ENCODE data around the gene HGS. TPM values are rescaled to one million over a fixed set of nuclear protein-coding genes. Genes with fewer than 3 reads are reported as not detected.

Gene HGS
- total RNA-seq, 4 donors from 2014 or later: 96.1 to 205 (median 150) TPM

GRCh38 chr17:81697261-81698044 lies 13.6 kb downstream of the HGS start:
- TF ChIP-seq CTCF (IDR thresholded peaks at IDR 0.05) (no peak), POLR2A (IDR thresholded peaks at IDR 0.05) (no peak), POLR2AphosphoS5 (IDR thresholded peaks at IDR 0.05) (no peak)
- intact Hi-C loops (cut with DNase I; ENCODE audit: low total_unique reads) (no loop called here), in situ Hi-C loops (cut with MboI; ENCODE audit: low pct_ligation_motif_present in 1 of 4, low pct_unique_long_range_greater_than_20kb in 1 of 4, low sequenced_read_pairs in 3 of 4) (no loop called here)
- no peaks in the 10 kb centered on the region for H3K27me3 ChIP-seq
- peaks cover 0 to 60% (median 23%) of the 10 kb centered on the region in 4 donors for H3K36me3 ChIP-seq
- H3K4me1 ChIP-seq: peaks cover 13 to 21% (median 15%) of the 10 kb centered on the region in 4 donors
- H3K9me3 ChIP-seq: no peaks in the 10 kb centered on the region
- H3K27ac ChIP-seq: no peak overlapping the region
- 76 to 84% methylated on average over 7 to 24 of the region's 25 CpGs for WGBS, 2 donors (ENCODE audit: low coverage in 1 of 2)
- no peak for DNase-seq
- no peak overlapping the region for H3K4me3 ChIP-seq

DNA sequence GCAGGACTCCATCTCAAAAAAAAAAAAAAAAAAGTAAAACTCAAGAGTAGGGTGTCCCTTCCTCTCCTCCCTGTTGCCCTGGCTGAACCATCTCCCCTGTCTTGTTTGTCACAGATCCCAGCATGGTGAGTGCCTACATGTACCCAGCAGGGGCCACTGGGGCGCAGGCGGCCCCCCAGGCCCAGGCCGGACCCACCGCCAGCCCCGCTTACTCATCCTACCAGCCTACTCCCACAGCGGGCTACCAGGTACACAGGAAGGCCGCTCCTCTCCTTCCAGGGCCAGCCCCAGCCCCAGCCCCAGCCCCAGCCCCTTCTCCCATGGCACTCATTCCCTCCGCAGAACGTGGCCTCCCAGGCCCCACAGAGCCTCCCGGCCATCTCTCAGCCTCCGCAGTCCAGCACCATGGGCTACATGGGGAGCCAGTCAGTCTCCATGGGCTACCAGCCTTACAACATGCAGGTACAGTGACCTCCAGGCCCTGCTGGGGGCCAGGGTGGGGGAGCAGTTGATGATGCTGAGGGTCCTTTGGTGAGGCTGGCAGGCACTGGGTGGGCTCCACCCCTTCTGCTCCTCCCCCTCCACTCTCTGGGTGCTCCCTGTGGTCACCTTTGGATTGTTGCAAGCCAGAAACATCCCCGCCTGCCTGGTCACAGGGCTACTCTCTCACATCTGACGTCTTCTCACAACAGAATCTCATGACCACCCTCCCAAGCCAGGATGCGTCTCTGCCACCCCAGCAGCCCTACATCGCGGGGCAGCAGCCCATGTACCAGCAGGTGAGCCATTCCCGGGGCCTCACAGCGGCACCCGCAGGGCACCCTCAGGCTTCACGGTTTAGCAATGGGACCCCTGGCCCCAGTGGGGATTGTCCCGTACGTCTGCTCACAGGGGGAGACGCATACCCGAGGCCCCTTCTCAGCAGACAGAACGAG lies 16.8 kb downstream of the HGS start:
- intact Hi-C loops (cut with DNase I; ENCODE audit: low total_unique reads) (no loop called here), in situ Hi-C loops (cut with MboI; ENCODE audit: low pct_ligation_motif_present in 1 of 4, low pct_unique_long_range_greater_than_20kb in 1 of 4, low sequenced_read_pairs in 3 of 4) (no loop called here)
- H3K27me3 ChIP-seq: no peaks in the 10 kb centered on the region
- no peak overlapping the region for H3K27ac ChIP-seq
- H3K4me3 ChIP-seq: no peak overlapping the region
- no peak for DNase-seq
- H3K9me3 ChIP-seq: no peaks in the 10 kb centered on the region
- WGBS, 2 donors (ENCODE audit: low coverage in 1 of 2): 80 to 86% methylated on average over 1 to 25 of the region's 25 CpGs
- H3K4me1 ChIP-seq: peaks cover 21 to 36% (median 30%) of the 10 kb centered on the region in 4 donors
- H3K36me3 ChIP-seq: peaks cover 0 to 34% (median 10%) of the 10 kb centered on the region in 4 donors
- no peak for TF ChIP-seq POLR2A (IDR thresholded peaks at IDR 0.05)
- TF ChIP-seq POLR2AphosphoS5 (IDR thresholded peaks at IDR 0.05): no peak

GRCh38 chr17:81701288-81702071 lies 17.7 kb downstream of the HGS start:
- intact Hi-C loops (cut with DNase I; ENCODE audit: low total_unique reads) (no loop called here), in situ Hi-C loops (cut with MboI; ENCODE audit: low pct_ligation_motif_present in 1 of 4, low pct_unique_long_range_greater_than_20kb in 1 of 4, low sequenced_read_pairs in 3 of 4) (no loop called here)
- WGBS, 2 donors (ENCODE audit: low coverage in 1 of 2): 65% methylated on average over 21 of the region's 23 CpGs; no CpG with 5 or more reads in 1 of the 2 donors
- peaks cover 21 to 36% (median 30%) of the 10 kb centered on the region in 4 donors for H3K4me1 ChIP-seq
- H3K27ac ChIP-seq: peak overlapping the region; percentile 92 to 99 (median 97)
- no peaks in the 10 kb centered on the region for H3K27me3 ChIP-seq
- H3K4me3 ChIP-seq: peak overlapping the region in 3 of 4 donors; percentile 91 to 98 (median 93)
- H3K36me3 ChIP-seq: peaks cover 0 to 27% (median 9%) of the 10 kb centered on the region in 4 donors
- TF ChIP-seq POLR2AphosphoS5 (IDR thresholded peaks at IDR 0.05) (no peak), CTCF (IDR thresholded peaks at IDR 0.05) (no peak), EP300 (IDR thresholded peaks at IDR 0.05; ENCODE audit: low read depth) (no peak), POLR2A (IDR thresholded peaks at IDR 0.05) (no peak)
- no peaks in the 10 kb centered on the region for H3K9me3 ChIP-seq
- DNase-seq: no peak

- Histone ChIP-seq H3K27ac (peak within 1 kb of the TSS; percentile 92 to 99 (median 97)), H3K4me3 (peak within 1 kb of the TSS; percentile 70 to 98 (median 92)), H3K27me3 (no peaks in the 10 kb centered on the region), H3K9me3 (no peaks in the 10 kb centered on the region), H3K36me3 (peaks cover 0 to 22% (median 7%) of the 10 kb centered on the region in 4 donors), H3K4me1 (peaks cover 21 to 36% (median 30%) of the 10 kb centered on the region in 4 donors)
- 1% methylated on average over 49 of the region's 102 CpGs; no CpG with 5 or more reads in 1 of the 2 donors for WGBS, 2 donors (ENCODE audit: low coverage in 1 of 2)
- DNase-seq: peak; percentile 94
- TF ChIP-seq EP300 (IDR thresholded peaks at IDR 0.05; ENCODE audit: low read depth): peak; percentile 35
- TF ChIP-seq POLR2A (IDR thresholded peaks at IDR 0.05): peak; percentile 90
- peak; percentile 96 to 97 (median 97) for TF ChIP-seq POLR2AphosphoS5 (IDR thresholded peaks at IDR 0.05)
- TF ChIP-seq CTCF (IDR thresholded peaks at IDR 0.05): peak in 4 of 5 experiments; percentile 34 to 73 (median 50)
- in situ Hi-C loops (cut with MboI; ENCODE audit: low pct_ligation_motif_present in 1 of 4, low pct_unique_long_range_greater_than_20kb in 1 of 4, low sequenced_read_pairs in 3 of 4) (no loop called here), intact Hi-C loops (cut with DNase I; ENCODE audit: low total_unique reads) (no loop called here)
Measured at GRCh38 chr17:81702934-81703746, 19.3 kb downstream of the HGS start, which contains the start of gene MRPL12. Gene MRPL12 (plus strand): TSS chr17:81703367. CDS start chr17:81703502, 135 bp downstream.

Measured in transverse colon (tissue), 4 donors.